ENCODE results near the gene NEURL1.

DNA sequence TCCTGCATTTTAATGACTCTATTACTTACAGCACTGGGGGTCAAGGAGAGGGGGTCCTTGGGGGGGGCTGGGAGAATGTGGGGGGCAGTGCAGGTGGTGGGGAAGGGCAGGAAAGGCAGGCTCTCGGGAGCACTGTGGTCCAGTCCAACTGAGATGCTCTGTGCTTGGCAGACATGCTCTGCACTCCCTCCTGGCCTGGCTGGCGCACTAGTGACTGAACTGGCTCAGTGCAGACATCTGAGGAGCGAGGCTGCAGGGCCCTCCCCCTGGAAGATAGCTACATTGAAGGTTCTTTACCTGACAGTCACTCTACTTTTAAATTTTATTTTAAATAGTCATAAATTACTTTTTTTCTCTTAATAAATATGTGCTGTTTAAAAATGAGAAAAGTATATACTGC lies 105.7 kb downstream of the NEURL1 start:
- TF ChIP-seq ZFX (IDR thresholded peaks at IDR 0.05): no peak
- TF ChIP-seq, protein P1, sequence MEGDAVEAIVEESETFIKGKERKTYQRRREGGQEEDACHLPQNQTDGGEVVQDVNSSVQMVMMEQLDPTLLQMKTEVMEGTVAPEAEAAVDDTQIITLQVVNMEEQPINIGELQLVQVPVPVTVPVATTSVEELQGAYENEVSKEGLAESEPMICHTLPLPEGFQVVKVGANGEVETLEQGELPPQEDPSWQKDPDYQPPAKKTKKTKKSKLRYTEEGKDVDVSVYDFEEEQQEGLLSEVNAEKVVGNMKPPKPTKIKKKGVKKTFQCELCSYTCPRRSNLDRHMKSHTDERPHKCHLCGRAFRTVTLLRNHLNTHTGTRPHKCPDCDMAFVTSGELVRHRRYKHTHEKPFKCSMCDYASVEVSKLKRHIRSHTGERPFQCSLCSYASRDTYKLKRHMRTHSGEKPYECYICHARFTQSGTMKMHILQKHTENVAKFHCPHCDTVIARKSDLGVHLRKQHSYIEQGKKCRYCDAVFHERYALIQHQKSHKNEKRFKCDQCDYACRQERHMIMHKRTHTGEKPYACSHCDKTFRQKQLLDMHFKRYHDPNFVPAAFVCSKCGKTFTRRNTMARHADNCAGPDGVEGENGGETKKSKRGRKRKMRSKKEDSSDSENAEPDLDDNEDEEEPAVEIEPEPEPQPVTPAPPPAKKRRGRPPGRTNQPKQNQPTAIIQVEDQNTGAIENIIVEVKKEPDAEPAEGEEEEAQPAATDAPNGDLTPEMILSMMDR (conservative IDR thresholded peaks at IDR 0.05): no peak

Measured in C4-2B (cell line).